H9 (cell line): Measurements from ENCODE around the gene BCORL1. TPM values are rescaled to one million over a fixed set of nuclear protein-coding genes. Genes with fewer than 3 reads are reported as not detected.

ENCODE experiments used
- DNase-seq: peaks from one replicate; pipeline ENCODE4 v3.0.0-alpha.2; 2017
- H2AFZ ChIP-seq: one replicate; pipeline ENCODE4 v1.6.1; 2013; ENCODE audit warnings: mild to moderate bottlenecking, low read length, control low read depth, moderate library complexity
- H2AK5ac ChIP-seq: 2 replicates; pipeline ENCODE4 v1.6.1; 2013; ENCODE audit warnings: low read length, control low read depth, mixed read lengths; ENCODE audit not compliant: insufficient read length
- H2BK120ac ChIP-seq: one replicate; pipeline ENCODE4 v1.6.1; 2013; ENCODE audit warnings: low read depth, mild to moderate bottlenecking, low read length, control low read depth, inconsistent platforms; ENCODE audit not compliant: poor library complexity, severe bottlenecking
- H2BK12ac ChIP-seq: 2 replicates; pipeline ENCODE4 v1.6.1; 2013; ENCODE audit warnings: low read length, control low read depth, mixed read lengths, low read depth; ENCODE audit not compliant: insufficient read length
- H2BK15ac ChIP-seq: 2 replicates; pipeline ENCODE4 v1.6.1; 2013; ENCODE audit warnings: low read depth, low read length, control low read depth
- H2BK20ac ChIP-seq: one replicate; pipeline ENCODE4 v1.6.1; 2013; ENCODE audit warnings: low read depth, mild to moderate bottlenecking, low read length, control low read depth, inconsistent platforms; ENCODE audit not compliant: poor library complexity, severe bottlenecking
- H2BK5ac ChIP-seq: 2 replicates; pipeline ENCODE4 v1.6.1; 2013; ENCODE audit warnings: low read length, control low read depth, mixed read lengths; ENCODE audit not compliant: insufficient read length
- H3K14ac ChIP-seq: 2 replicates; pipeline ENCODE4 v1.6.1; 2013; ENCODE audit warnings: low read length, control low read depth; ENCODE audit not compliant: insufficient read depth
- H3K18ac ChIP-seq: 2 replicates; pipeline ENCODE4 v1.6.1; 2013; ENCODE audit warnings: low read depth, mild to moderate bottlenecking, mixed read lengths, low read length, control low read depth; ENCODE audit not compliant: insufficient read length
- H3K23ac ChIP-seq: 2 replicates; pipeline ENCODE4 v1.6.1; 2013; ENCODE audit warnings: low read length, control low read depth, mixed read lengths, low read depth; ENCODE audit not compliant: insufficient read length
- H3K23me2 ChIP-seq: 2 replicates; pipeline ENCODE4 v1.6.1; 2013; ENCODE audit warnings: low read depth, mild to moderate bottlenecking, mixed read lengths, low read length, control low read depth; ENCODE audit not compliant: insufficient read length, poor library complexity, severe bottlenecking
- H3K27ac ChIP-seq: 2 replicates; pipeline ENCODE4 v1.5.1; 2013; ENCODE audit warnings: low read length, control low read depth, mixed read lengths, low read depth; ENCODE audit not compliant: insufficient read length
- H3K27me3 ChIP-seq: 2 replicates; pipeline ENCODE4 v1.6.1; 2013; ENCODE audit warnings: low read length, control low read depth, inconsistent platforms; ENCODE audit not compliant: insufficient read depth
- H3K4ac ChIP-seq: 2 replicates; pipeline ENCODE4 v1.6.1; 2013; ENCODE audit warnings: low read depth, mild to moderate bottlenecking, control low read depth, inconsistent platforms, low read length, moderate library complexity
- H3K4me1 ChIP-seq: 2 replicates; pipeline ENCODE4 v1.6.1; 2013; ENCODE audit warnings: low read length, control low read depth, inconsistent platforms; ENCODE audit not compliant: insufficient read depth
- H3K4me2 ChIP-seq: 2 replicates; pipeline ENCODE4 v1.6.1; 2013; ENCODE audit warnings: low read length, control low read depth, mixed read lengths; ENCODE audit not compliant: insufficient read length, insufficient read depth
- H3K56ac ChIP-seq: 2 replicates; pipeline ENCODE4 v1.6.1; 2013; ENCODE audit warnings: low read depth, mild to moderate bottlenecking, mixed read lengths, low read length, control low read depth; ENCODE audit not compliant: insufficient read length
- H3K79me1 ChIP-seq: 2 replicates; pipeline ENCODE4 v1.6.1; 2013; ENCODE audit warnings: low read depth, mild to moderate bottlenecking, moderate library complexity, low read length, control low read depth, inconsistent platforms; ENCODE audit not compliant: insufficient read depth, poor library complexity, severe bottlenecking
- H3K79me2 ChIP-seq: 2 replicates; pipeline ENCODE4 v1.6.1; 2013; ENCODE audit warnings: low read length, control low read depth, inconsistent platforms; ENCODE audit not compliant: insufficient read depth
- H3K9ac ChIP-seq: 2 replicates; pipeline ENCODE4 v1.6.1; 2013; ENCODE audit warnings: low read length, control low read depth, mixed read lengths; ENCODE audit not compliant: insufficient read length; ENCODE audit errors: extremely low read depth
- H3K9me3 ChIP-seq: one replicate; pipeline ENCODE4 v1.6.1; 2013; ENCODE audit warnings: low read depth, low read length, inconsistent platforms; ENCODE audit not compliant: control insufficient read depth
- H3T11ph ChIP-seq: one replicate; pipeline ENCODE4 v1.6.1; 2013; ENCODE audit warnings: mild to moderate bottlenecking, low read length, control low read depth, inconsistent platforms
- H4K20me1 ChIP-seq: one replicate; pipeline ENCODE4 v1.6.1; 2013; ENCODE audit not compliant: control insufficient read depth, insufficient read length, insufficient read depth
- H4K5ac ChIP-seq: 2 replicates; pipeline ENCODE4 v1.6.1; 2013; ENCODE audit warnings: low read depth, mild to moderate bottlenecking, mixed read lengths, low read length, control low read depth; ENCODE audit not compliant: insufficient read length
- H4K8ac ChIP-seq: replicated peaks from 2 replicates; pipeline ENCODE4 v1.6.1; 2013; ENCODE audit warnings: low read length, control low read depth, mixed read lengths, low read depth; ENCODE audit not compliant: insufficient read length
- H4K91ac ChIP-seq: 2 replicates; pipeline ENCODE4 v1.6.1; 2013; ENCODE audit warnings: low read depth, mild to moderate bottlenecking, moderate library complexity, mixed read lengths, low read length, control low read depth; ENCODE audit not compliant: insufficient read length
- H3K27ac Mint-ChIP-seq, 3 experiments: 2 replicates in 2 of 3; 3 replicates in 1 of 3; pipeline ENCODE4 v1.8.0; 2020 to 2021; ENCODE audit warnings: mixed read lengths in 3 of 3, mild to moderate bottlenecking in 1 of 3, moderate library complexity in 1 of 3
- H3K27me3 Mint-ChIP-seq: 2 replicates; pipeline ENCODE4 v1.8.0; 2021; ENCODE audit warnings: low read depth, mild to moderate bottlenecking, moderate library complexity, mixed read lengths
- H3K36me3 Mint-ChIP-seq, 3 experiments: 2 replicates in 2 of 3; 3 replicates in 1 of 3; pipeline ENCODE4 v1.8.0; 2020 to 2021; ENCODE audit warnings: low read depth in 3 of 3, mixed read lengths in 3 of 3; ENCODE audit not compliant: insufficient read depth in 1 of 3
- H3K4me1 Mint-ChIP-seq, 2 experiments: 2 replicates each; pipeline ENCODE4 v1.8.0; 2020; ENCODE audit warnings: mixed read lengths in 2 of 2
- H3K4me3 Mint-ChIP-seq, 2 experiments: 2 replicates in 1 of 2; 3 replicates in 1 of 2; pipeline ENCODE4 v1.8.0; 2020 to 2021; ENCODE audit warnings: mild to moderate bottlenecking in 2 of 2, mixed read lengths in 2 of 2, moderate library complexity in 1 of 2
- H3K9me3 Mint-ChIP-seq, 2 experiments: 2 replicates in 1 of 2; 3 replicates in 1 of 2; pipeline ENCODE4 v1.8.0; 2020; ENCODE audit warnings: mild to moderate bottlenecking in 2 of 2, mixed read lengths in 2 of 2, moderate library complexity in 1 of 2
- WGBS: extraction: QIAGEN DNeasy Blood & Tissue Kit; methylation state at CpG from one replicate; pipeline ENCODE4 v1.1.7; 2013; ENCODE audit warnings: missing lambda C conversion rate, low lambda C conversion rate, mixed read lengths; ENCODE audit not compliant: insufficient read length; ENCODE audit errors: extremely low coverage; 5-methylcytosine and 5-hydroxymethylcytosine counted together
- long read RNA-seq: library from polyadenylated mRNA; unstranded; transcript quantifications from one replicate; pipeline ENCODE4 v2.0.0, GENCODE V29; 2020
- total RNA-seq: library from RNA; stranded (reverse); gene quantifications from 2 replicates; pipeline ENCODE4 v1.2.1, GENCODE V29; 2021
- TF ChIP-seq, protein P1 (sequence below): fragments of 200-600 bp; sonication (generic); conservative IDR thresholded peaks from 3 replicates; pipeline ENCODE4 v1.8.0; 2021; ENCODE audit warnings: antibody characterized with exemption, mild to moderate bottlenecking

The BCORL1 gene, protein sequence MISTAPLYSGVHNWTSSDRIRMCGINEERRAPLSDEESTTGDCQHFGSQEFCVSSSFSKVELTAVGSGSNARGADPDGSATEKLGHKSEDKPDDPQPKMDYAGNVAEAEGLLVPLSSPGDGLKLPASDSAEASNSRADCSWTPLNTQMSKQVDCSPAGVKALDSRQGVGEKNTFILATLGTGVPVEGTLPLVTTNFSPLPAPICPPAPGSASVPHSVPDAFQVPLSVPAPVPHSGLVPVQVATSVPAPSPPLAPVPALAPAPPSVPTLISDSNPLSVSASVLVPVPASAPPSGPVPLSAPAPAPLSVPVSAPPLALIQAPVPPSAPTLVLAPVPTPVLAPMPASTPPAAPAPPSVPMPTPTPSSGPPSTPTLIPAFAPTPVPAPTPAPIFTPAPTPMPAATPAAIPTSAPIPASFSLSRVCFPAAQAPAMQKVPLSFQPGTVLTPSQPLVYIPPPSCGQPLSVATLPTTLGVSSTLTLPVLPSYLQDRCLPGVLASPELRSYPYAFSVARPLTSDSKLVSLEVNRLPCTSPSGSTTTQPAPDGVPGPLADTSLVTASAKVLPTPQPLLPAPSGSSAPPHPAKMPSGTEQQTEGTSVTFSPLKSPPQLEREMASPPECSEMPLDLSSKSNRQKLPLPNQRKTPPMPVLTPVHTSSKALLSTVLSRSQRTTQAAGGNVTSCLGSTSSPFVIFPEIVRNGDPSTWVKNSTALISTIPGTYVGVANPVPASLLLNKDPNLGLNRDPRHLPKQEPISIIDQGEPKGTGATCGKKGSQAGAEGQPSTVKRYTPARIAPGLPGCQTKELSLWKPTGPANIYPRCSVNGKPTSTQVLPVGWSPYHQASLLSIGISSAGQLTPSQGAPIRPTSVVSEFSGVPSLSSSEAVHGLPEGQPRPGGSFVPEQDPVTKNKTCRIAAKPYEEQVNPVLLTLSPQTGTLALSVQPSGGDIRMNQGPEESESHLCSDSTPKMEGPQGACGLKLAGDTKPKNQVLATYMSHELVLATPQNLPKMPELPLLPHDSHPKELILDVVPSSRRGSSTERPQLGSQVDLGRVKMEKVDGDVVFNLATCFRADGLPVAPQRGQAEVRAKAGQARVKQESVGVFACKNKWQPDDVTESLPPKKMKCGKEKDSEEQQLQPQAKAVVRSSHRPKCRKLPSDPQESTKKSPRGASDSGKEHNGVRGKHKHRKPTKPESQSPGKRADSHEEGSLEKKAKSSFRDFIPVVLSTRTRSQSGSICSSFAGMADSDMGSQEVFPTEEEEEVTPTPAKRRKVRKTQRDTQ (N-terminal part only)
- 6.1 TPM in 2 replicates for total RNA-seq
- long read RNA-seq, full-length matches to known transcripts = 1 of 4 reads
- long read RNA-seq, partial matches to known transcripts = 1 of 4 reads
- long read RNA-seq, other reads (novel, unspliced or antisense) = 2 of 4 reads

DNA sequence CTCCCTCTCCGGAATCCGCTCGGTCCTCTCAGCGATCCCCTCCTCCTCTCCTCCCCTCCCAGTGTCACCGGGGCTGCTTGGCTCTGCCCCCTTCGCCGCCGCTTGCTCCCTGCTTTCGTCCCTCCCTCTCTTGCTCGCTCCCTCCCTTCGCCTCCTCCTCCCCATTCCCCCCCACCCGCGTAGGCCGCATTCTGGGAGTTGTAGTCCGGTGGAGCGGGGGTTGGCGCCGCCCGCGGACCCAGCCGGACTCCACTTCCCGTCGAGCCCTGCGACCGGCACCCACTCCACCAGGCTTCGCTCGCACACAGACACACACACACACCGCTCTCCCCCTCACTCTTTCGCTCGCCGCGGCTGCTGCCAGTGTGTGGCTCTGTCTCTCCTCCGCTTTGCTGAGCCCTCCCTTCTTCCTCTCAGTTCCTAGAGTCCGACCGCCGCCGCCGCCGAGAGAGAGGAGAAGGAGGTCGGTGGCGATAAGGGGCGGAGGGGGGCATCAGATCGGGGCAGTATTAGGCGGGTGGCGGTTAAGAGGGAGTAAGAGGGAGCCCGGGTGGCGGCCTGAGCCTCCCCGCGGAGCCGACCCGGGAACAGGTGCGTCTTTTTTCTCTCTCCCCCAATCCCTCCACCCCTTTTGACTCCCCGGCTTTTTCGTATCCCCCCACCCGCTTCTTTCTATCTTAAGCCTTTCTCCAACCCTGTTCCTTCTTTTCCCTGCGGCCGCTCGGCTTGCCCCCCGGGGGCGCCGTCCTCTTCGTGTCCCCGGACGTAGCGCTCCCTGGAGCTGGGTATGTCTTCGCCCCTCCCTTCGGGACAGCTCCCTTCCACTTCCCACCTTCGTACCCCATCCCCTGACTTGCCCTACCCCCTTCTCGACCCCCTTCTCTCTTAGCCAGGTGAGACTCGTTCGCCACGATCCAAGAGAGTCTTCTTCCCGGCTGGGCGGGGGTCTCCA is at the start of gene BCORL1:
Gene BCORL1 (plus strand): TSS at position 336 of the 952 bp plus-strand sequence. CDS start 22,597 bp downstream, outside the sequence.
- WGBS = no CpG with 5 or more reads among the region's 74 CpGs
- Histone ChIP-seq H3K79me2 (no peaks in the 10 kb centered on the region), H3K23me2 (peaks cover 22% of the 10 kb centered on the region), H3K4ac (no peak within 1 kb of the TSS), H2AFZ (no peak within 1 kb of the TSS), H3K23ac (no peak within 1 kb of the TSS), H2BK20ac (no peak within 1 kb of the TSS), H2AK5ac (no peak within 1 kb of the TSS), H3K27ac (no peak within 1 kb of the TSS), H2BK15ac (no peak within 1 kb of the TSS), H4K8ac (no peak within 1 kb of the TSS), H2BK120ac (no peak within 1 kb of the TSS), H3K14ac (no peak within 1 kb of the TSS; the same call in 1 of the 2 replicates), H3K56ac (no peak within 1 kb of the TSS), H4K20me1 (no peaks in the 10 kb centered on the region), H3K4me1 (no peaks in the 10 kb centered on the region), H3K79me1 (no peaks in the 10 kb centered on the region), H4K5ac (no peak within 1 kb of the TSS), H3K9me3 (peaks cover 8% of the 10 kb centered on the region), H4K91ac (no peak within 1 kb of the TSS), H2BK12ac (no peak within 1 kb of the TSS), H2BK5ac (no peak within 1 kb of the TSS), H3T11ph (no peak within 1 kb of the TSS), H3K9ac (no peak within 1 kb of the TSS), H3K27me3 (peaks cover 25% of the 10 kb centered on the region; the same call in 1 of the 2 replicates), H3K4me2 (peak within 1 kb of the TSS; percentile 46), H3K18ac (no peak within 1 kb of the TSS)
- Mint-ChIP-seq H3K9me3 (peaks cover 0 to 59% of the 10 kb centered on the region in 2 experiments; a peak in 2 of 5 replicates), H3K27ac (peak within 1 kb of the TSS in 2 of 3 experiments; percentile 61 to 72; a peak in 2 of 7 replicates), H3K4me1 (peaks cover 0 to 16% of the 10 kb centered on the region in 2 experiments; a peak in 3 of 4 replicates), H3K27me3 (peaks cover 74% of the 10 kb centered on the region), H3K36me3 (peaks cover 0 to 10% (median 0%) of the 10 kb centered on the region in 3 experiments; a peak in 3 of 7 replicates), H3K4me3 (no peak within 1 kb of the TSS; a peak in 1 of 5 replicates)
- peak; percentile 92 for DNase-seq
- TF ChIP-seq, protein P1, sequence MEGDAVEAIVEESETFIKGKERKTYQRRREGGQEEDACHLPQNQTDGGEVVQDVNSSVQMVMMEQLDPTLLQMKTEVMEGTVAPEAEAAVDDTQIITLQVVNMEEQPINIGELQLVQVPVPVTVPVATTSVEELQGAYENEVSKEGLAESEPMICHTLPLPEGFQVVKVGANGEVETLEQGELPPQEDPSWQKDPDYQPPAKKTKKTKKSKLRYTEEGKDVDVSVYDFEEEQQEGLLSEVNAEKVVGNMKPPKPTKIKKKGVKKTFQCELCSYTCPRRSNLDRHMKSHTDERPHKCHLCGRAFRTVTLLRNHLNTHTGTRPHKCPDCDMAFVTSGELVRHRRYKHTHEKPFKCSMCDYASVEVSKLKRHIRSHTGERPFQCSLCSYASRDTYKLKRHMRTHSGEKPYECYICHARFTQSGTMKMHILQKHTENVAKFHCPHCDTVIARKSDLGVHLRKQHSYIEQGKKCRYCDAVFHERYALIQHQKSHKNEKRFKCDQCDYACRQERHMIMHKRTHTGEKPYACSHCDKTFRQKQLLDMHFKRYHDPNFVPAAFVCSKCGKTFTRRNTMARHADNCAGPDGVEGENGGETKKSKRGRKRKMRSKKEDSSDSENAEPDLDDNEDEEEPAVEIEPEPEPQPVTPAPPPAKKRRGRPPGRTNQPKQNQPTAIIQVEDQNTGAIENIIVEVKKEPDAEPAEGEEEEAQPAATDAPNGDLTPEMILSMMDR = no peak
